HG03025 (cell line): ENCODE measurements around the gene MAPK8IP3.

ENCODE experiments used
- ATAC-seq: cut with Tn5 transposase; IDR thresholded peaks from one replicate; pipeline ENCODE4 v1.9.1; 2021; ENCODE audit warnings: mild to moderate bottlenecking, moderate library complexity; ENCODE audit not compliant: unreplicated experiment, low FRiP score

Gene MAPK8IP3

GRCh38 chr16:1771864-1772361, 65.9 kb downstream of the MAPK8IP3 start:
- no peak for ATAC-seq

DNA sequence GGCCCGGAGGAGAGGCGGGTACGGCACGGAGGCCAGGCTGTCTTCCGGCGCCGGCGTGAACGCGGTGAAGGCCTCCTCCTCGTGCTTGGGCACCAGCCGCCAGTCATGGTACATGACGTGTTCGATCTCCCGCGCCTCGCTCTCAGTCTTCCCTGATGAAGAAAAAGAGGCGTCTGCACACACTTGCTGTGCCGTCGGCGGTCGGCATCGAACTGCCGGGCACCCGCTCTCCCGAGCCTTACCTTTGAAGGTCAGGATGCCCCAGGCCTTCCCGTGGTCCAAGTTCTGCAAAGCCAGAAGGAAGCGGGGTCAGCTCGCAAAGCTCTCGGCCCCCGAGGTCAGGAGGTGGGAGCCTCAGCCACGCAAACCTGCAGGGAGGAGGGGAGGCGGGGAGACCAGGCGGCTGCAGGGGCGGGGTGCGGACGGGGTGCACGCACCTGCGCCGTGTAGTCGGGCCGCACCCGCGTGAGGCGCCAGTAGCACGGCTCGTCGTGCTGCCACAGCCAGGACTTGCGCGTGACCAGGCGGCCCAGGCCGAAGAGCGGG, 66.4 kb downstream of the MAPK8IP3 start, which contains the start of gene EME2:
TSS of gene EME2 (plus strand) at position 449 of the 546 bp plus-strand sequence. CDS start 418 bp downstream, outside the sequence.
- ATAC-seq, result no peak

DNA sequence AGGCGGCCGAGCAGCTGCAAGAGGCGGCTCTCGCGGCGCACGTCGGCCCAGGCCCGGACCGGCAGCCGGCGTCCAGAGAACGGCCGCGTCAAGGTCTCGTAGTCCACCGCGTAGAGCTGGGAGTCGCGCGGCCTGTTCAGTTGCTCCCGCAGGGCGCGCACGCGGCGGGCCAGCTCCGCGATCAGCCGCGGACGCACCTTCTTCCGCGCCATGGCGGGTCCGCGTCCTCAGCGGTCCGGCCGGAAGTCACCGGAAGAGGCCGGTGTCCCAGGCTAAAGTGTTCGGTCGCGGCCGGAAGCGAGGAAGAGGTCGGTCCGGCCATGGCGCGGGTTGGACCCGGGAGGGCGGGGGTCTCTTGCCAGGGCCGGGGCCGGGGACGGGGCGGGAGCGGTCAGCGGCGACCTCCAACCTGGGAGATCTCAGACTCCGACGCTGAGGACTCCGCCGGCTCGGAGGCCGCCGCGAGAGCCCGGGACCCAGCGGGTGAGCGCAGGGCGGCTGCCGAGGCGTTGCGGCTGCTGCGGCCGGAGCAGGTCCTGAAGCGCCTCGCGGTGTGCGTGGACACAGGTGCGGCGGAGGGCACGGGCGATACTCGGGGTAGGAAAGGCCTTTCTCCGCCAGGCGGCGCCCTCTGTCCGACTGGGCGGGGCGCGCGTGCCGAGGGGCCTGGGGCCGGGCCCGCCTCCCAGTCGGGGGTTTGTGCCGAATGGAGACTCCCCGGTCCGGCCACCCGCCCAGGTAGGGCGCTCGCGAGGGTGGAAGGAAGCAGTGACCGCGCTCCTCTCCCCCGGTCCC, 67.1 kb downstream of the MAPK8IP3 start, which contains the start of gene MRPS34:
TSS of gene MRPS34 (minus strand) at position 227 of the 795 bp plus-strand sequence. CDS start at position 212, 15 bp downstream.
- no peak for ATAC-seq

DNA sequence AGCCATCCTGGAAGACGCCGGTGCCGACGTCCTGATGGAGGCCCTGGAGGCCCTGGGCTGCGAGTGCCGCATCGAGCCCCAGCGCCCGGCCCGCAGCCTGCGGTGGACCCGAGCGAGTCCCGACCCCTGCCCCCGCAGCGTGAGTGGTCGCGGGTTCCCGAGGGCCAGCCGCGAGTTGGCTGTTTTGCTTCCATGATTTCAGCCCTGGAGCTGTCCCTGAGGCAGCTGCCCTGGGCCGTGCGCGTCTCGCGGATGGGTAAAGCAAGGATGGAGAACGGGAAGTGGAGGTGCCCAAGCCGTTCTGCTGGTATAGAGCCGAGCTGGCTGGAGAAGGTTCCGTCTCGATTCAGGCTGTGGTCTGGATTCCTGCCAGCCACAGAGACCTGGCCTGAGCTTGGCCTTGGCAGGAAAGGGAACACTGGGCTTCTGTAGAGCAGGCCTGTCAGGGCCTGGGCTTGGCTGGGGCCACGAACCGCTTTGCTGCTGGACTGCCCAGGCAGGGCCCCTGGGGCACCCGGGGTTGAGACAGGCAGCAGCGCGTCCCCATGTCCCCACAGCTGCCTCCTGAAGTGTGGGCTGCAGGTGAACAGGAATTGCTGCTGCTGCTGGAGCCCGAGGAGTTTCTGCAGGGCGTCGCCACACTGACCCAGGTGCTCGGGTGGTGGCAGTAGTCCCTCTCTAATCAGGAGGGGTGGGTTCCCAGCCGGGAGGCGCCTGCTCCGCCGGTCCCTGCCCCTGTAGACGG, 67.9 kb downstream of the MAPK8IP3 start:
- no peak for ATAC-seq

DNA sequence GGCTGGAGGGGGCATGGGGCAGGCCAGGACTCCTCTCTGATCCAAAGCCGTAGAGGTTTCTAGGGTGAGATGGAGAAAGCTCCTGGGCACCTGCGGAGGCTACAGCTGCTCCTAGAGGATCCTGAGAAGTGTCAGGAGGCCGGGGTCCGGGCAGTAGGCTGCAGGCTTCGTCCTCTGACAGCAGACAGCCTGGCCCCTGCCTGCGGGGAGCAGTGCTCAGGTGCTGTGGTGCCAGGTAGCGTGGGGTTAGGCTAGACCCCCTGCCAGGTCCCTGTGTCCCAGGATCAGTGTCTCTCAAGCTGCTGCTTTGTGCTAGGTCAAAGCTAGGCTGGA, 68.4 kb downstream of the MAPK8IP3 start:
- ATAC-seq, result no peak

DNA sequence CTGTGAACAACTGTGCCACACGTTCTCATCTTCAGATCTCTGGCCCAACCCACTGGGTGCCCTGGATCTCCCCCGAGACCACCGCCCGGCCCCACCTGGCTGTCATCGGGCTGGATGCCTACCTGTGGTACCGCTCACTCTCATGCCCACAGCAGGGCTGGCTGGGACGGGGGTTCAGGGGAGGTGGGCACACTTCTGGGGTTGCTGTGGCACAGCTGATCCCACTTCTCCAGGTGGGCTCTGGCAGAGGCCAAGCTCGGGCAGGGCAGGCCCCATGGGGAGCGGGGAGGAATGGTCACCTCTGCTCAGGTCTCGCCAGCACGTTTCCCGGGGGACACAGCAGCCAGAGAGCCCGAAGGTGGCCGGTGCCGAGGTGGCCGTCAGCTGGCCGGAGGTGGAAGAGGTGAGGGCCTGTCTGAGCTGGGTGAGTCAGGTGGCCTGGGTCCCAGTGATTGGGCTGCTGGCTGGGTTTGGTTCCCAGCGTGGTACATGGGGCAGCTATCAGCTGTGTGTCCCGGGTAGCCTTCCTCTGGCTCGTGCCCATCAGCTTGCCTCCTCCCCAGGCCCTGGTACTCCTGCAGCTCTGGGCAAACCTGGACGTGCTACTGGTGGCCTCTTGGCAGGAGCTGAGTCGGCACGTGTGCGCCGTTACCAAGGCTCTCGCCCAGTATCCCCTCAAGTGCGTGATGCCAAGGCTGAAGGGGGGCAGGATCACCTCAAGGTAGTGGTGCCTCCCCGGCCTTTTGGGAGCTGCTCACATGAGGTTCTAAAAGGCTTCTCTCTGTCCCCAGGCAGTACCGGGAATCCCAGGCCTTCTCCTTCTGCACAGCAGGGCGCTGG, 69.2 kb downstream of the MAPK8IP3 start:
- no peak for ATAC-seq

GRCh38 chr16:1775846-1776671, 70.1 kb downstream of the MAPK8IP3 start:
- ATAC-seq, result no peak

- ATAC-seq, result no peak
Observed at GRCh38 chr16:1776672-1776955, 70.6 kb downstream of the MAPK8IP3 start.

GRCh38 chr16:1776991-1777374, 71.0 kb downstream of the MAPK8IP3 start:
- no peak for ATAC-seq

DNA sequence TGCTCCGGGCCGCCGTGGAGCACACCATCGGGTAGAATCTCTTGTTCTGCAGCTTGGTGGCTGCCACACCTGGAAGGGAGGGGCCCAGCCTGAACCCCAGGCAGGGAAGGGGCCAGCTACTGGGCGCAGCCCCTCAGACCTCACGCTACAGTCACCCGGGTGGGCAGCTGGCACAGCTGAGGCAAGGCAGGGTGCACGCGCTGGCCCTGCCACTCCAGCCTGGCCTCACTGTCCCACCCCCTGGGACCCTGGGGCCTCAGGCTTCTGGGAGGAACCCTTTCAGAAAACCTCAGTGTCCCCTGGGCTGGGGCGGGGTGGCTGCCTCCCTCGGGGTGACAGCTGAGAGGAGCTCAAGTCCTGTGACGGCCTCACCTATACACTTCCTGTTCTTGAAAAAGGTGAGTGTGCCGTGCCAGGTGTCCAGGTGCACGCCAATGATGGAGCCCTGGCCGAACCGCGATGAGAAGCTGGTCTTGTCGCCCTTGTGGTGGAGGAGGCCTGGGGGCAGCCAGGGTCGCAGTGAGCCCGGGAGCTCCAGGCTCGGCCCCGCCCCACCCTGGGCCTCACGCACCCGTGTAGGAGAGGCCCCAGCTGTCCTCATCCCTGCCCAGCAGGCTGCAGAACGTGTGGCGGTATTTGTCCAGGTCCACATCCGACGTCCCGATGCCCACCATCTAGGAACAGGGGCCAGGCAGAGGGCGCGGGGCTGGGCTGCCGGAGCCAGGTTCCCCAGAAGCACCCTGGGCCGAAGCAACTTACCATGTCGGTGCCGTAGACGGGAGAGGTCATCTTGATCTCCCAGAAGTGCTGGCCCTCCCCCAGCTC, 71.6 kb downstream of the MAPK8IP3 start:
- ATAC-seq, result no peak

DNA sequence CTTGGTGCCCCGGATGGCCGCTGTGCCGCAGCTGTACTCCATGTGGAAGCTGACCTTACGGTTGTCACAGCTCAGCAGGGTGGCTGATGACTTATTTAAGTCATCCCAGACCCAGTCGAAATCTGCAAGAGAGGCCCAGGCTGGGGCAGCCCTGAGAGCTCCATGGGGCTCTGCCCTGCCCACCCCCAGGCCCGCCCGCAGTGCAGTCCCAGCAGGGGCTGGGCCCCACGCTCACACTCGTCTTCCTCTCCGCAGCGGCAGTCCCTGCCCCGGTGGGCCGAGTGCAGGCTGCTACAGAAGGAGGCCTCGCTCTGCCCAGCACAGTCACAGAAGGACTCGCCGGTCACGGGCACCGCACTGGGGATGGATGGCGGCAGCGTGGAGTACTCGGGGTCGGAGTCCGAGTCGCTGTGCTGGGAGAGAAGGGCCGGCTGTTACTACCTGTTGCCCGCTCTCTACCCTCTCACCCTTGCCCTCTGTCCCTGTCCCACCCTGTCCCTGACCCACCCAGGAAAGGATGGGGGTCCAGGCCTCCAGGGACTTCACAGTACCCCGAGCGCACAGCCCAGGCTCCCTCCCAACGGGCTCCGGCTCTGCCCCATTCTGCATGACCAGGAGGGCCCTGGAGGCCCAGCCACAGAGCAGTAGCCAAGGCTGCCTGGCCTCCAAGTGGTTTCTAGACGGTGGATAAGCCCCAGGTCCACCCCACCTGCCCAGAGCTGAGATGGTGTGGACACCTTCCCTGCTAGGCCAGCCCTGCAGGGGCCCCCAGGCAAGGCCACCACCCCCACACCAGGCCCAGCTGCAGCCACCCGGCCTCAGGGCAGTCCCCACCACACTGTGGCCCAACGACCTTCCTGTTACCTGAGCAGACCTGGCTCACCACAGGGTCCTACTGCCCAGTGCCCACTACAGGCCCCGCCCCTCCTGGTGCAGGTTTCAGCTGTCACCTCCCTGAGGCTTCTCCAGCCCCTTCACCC, 72.5 kb downstream of the MAPK8IP3 start:
- no peak for ATAC-seq

DNA sequence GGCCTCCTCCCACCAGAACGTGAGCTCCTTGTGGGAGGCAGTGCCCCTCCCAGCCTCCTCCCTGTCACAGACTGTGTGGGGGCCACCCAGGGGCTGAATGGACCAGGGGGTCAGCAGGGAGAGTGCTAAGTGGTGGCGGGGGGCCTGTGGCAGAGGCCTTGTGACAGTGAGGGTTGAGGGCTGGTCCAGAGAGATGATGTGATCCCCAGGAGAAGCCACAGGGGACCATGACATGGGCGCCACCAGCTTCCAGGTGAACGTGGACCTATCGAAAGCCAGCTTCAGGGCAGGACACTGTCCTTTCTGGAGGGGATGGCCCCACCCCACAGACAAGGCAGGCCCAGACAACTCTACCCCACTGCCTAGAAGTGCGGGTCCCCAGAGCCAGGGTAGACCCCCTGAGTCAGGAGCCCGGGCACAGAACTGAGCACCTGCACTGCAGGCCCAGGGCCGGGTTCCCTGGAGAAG, 73.3 kb downstream of the MAPK8IP3 start:
- no peak for ATAC-seq

GRCh38 chr16:1779741-1780676, 74.0 kb downstream of the MAPK8IP3 start:
- no peak for ATAC-seq

DNA sequence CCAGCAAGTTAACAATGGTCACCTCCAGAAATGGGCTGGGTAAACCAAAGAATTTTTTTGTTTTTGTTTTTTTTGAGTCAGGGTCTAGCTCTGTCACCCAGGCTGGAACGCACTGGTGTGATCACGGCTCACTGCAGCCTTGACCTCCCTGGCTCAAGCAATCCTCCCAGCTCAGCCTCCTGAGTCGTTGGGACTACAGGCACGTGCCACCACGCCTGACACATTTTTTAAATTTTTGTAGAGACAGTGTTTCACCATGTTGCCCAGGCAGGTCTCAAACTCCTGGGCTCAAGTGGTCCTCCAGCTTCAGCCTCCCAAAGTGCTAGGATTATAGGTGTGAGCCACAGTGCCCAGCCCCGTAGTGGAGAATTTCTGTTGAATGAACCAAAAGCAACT, 74.7 kb downstream of the MAPK8IP3 start:
- no peak for ATAC-seq

- no peak for ATAC-seq
Observed at GRCh38 chr16:1781254-1781653, 75.3 kb downstream of the MAPK8IP3 start.

DNA sequence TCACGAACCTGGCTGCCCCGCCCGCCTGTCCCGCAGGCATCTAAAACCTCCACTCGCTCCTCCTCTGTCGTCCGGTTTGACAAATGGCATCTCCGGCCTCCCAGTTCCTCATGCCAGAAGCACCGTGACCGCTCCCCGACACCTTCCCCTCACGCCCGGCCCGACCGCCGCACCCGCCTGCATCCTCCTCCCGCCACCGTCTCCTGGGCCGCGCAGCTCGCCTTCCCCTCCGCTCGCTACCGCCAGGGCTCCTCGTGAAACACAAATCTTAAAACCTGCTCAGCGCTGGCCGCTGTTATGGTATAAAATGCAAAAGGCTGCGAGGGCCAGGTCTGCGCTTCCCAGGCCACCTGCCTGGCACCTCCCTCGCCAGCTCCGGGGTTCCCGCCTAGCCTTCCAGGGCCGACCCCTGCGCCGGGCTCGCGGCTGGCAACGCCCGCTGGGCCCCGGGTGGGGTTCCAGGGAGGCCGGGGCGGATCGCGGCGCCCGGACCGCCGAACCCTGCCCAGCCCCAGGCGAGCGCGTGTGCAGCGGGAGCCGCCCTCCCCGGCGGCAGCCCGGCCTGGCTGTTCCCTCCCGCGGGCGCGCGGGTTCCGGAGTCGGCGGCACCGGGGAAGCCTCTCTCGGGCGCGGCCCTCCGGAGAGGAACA, 75.9 kb downstream of the MAPK8IP3 start:
- peak; percentile 8 for ATAC-seq
